Measurements from ENCODE around the gene TCHH.

GRCh38 chr1:152110365-152110859 is 4.8 kb downstream of the TCHH start:
- TF ChIP-seq, protein P1, sequence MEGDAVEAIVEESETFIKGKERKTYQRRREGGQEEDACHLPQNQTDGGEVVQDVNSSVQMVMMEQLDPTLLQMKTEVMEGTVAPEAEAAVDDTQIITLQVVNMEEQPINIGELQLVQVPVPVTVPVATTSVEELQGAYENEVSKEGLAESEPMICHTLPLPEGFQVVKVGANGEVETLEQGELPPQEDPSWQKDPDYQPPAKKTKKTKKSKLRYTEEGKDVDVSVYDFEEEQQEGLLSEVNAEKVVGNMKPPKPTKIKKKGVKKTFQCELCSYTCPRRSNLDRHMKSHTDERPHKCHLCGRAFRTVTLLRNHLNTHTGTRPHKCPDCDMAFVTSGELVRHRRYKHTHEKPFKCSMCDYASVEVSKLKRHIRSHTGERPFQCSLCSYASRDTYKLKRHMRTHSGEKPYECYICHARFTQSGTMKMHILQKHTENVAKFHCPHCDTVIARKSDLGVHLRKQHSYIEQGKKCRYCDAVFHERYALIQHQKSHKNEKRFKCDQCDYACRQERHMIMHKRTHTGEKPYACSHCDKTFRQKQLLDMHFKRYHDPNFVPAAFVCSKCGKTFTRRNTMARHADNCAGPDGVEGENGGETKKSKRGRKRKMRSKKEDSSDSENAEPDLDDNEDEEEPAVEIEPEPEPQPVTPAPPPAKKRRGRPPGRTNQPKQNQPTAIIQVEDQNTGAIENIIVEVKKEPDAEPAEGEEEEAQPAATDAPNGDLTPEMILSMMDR (IDR thresholded peaks at IDR 0.05; ENCODE audit: low read depth, low read length) = no peak
- TF ChIP-seq EZH2phosphoT487 (IDR thresholded peaks at IDR 0.05; ENCODE audit: low read depth) = no peak

Measured in OCI-LY3 (cell line).